H1 (cell line): ENCODE measurements around the gene RPP25L. TPM values are rescaled to one million over a fixed set of nuclear protein-coding genes. Genes with fewer than 3 reads are reported as not detected.

Source experiments
- CTCF ChIA-PET: fragments of 300-600 bp; sonication (Branson Sonifier 250); formaldehyde crosslinking; loops from one replicate; lab custom pipeline; 2021; ENCODE audit not compliant: partially characterized antibody; lab: Charles Lee
- POLR2A ChIA-PET: fragments of 300-600 bp; sonication (Branson Sonifier 250); formaldehyde crosslinking; loops from one replicate; lab custom pipeline; 2021; ENCODE audit warnings: inconsistent platforms; ENCODE audit not compliant: partially characterized antibody; lab: Charles Lee
- DNase-seq, 2 experiments: peaks; one replicate each; pipeline versions ENCODE4 v3.0.0 to v3.0.0-alpha.2; 2010 to 2022; ENCODE audit warnings: low spot score in 2 of 2, low read depth in 1 of 2, mixed read lengths in 1 of 2
- FAIRE-seq: peaks from 2 replicates; lab custom pipeline; 2011; peaks lifted over from hg19 to GRCh38; lab: Jason Lieb, UNC
- H2AFZ ChIP-seq: 2 replicates; pipeline ENCODE4 v1.8.1; 2012; ENCODE audit warnings: low read length, inconsistent platforms
- H2AK5ac ChIP-seq: 2 replicates; pipeline ENCODE4 v1.6.1; 2013; ENCODE audit warnings: low read depth, low read length
- H2BK120ac ChIP-seq: replicated peaks from 2 replicates; pipeline ENCODE3; 2013; ENCODE audit warnings: low read depth, low read length, inconsistent platforms
- H2BK12ac ChIP-seq: 2 replicates; pipeline ENCODE4 v1.6.1; 2013; ENCODE audit warnings: low read depth, low read length
- H2BK15ac ChIP-seq: 2 replicates; pipeline ENCODE4 v1.6.1; 2013; ENCODE audit warnings: low read length
- H2BK20ac ChIP-seq: 2 replicates; pipeline ENCODE4 v1.6.1; 2013; ENCODE audit warnings: low read length
- H2BK5ac ChIP-seq: 2 replicates; pipeline ENCODE4 v1.6.1; 2013; ENCODE audit warnings: low read depth, low read length
- H3K14ac ChIP-seq: 2 replicates; pipeline ENCODE4 v1.6.1; 2013; ENCODE audit warnings: inconsistent platforms; ENCODE audit not compliant: insufficient read length
- H3K18ac ChIP-seq: 2 replicates; pipeline ENCODE4 v1.6.1; 2013; ENCODE audit warnings: low read length; ENCODE audit errors: extremely low read depth
- H3K23ac ChIP-seq: 2 replicates; pipeline ENCODE4 v1.6.1; 2013; ENCODE audit warnings: inconsistent platforms; ENCODE audit not compliant: insufficient read length
- H3K23me2 ChIP-seq: 2 replicates; pipeline ENCODE4 v1.6.1; 2013; ENCODE audit warnings: low read depth, low read length
- H3K27ac ChIP-seq: 2 replicates; pipeline ENCODE4 v1.6.1; 2011; ENCODE audit warnings: low read depth, low read length, inconsistent platforms
- H3K27me3 ChIP-seq, 4 experiments: replicated peaks in 1 of 4; 1 replicate in 1 of 4; 2 replicates in 3 of 4; pipeline versions ENCODE4 v1.6.1 to v1.8.1; 2011 to 2013; ENCODE audit warnings: low read length in 3 of 4, mild to moderate bottlenecking in 3 of 4, inconsistent platforms in 2 of 4, mixed read lengths in 2 of 4, moderate library complexity in 1 of 4; ENCODE audit not compliant: control insufficient read depth in 3 of 4, insufficient read depth in 3 of 4; ENCODE audit errors: extremely low read depth in 1 of 4
- H3K36me3 ChIP-seq, 4 experiments: 2 replicates each; pipeline versions ENCODE4 v1.6.1 to v1.8.1; 2011 to 2013; ENCODE audit warnings: mild to moderate bottlenecking in 4 of 4, low read length in 3 of 4, moderate library complexity in 2 of 4, control low read depth in 1 of 4, inconsistent platforms in 1 of 4; ENCODE audit not compliant: insufficient read depth in 4 of 4, control insufficient read depth in 2 of 4
- H3K4ac ChIP-seq: replicated peaks from 2 replicates; pipeline ENCODE3; 2013; ENCODE audit warnings: low read length, low read depth, mixed read lengths, inconsistent platforms; ENCODE audit not compliant: insufficient read length
- H3K4me1 ChIP-seq, 4 experiments: replicated peaks in 1 of 4; 1 replicate in 1 of 4; 2 replicates in 3 of 4; pipeline versions ENCODE4 v1.6.1 to v1.8.1; 2011 to 2013; ENCODE audit warnings: low read length in 3 of 4, inconsistent platforms in 2 of 4, mixed read lengths in 1 of 4; ENCODE audit not compliant: insufficient read depth in 4 of 4, control insufficient read depth in 3 of 4
- H3K4me2 ChIP-seq, 2 experiments: 2 replicates each; pipeline versions ENCODE4 v1.6.1 to v1.8.1; 2011 to 2013; ENCODE audit warnings: low read depth in 2 of 2, low read length in 2 of 2, control low read depth in 1 of 2, inconsistent platforms in 1 of 2, mild to moderate bottlenecking in 1 of 2; ENCODE audit not compliant: insufficient read depth in 1 of 2
- H3K4me3 ChIP-seq, 4 experiments: fragments of 200-600, 300-600 bp in 1 of 4; sonication (generic), shearing (Covaris generic), sonication (Bioruptor Twin) in 1 of 4; 2 replicates each; pipeline versions ENCODE4 v1.5.1 to v1.8.1; 2011 to 2016; ENCODE audit warnings: low read length in 4 of 4, low read depth in 3 of 4, control low read depth in 2 of 4, inconsistent platforms in 2 of 4, mild to moderate bottlenecking in 2 of 4, mixed read lengths in 1 of 4, moderate library complexity in 1 of 4; ENCODE audit not compliant: insufficient read depth in 2 of 4; ENCODE audit errors: extremely low read depth in 1 of 4
- H3K56ac ChIP-seq: replicated peaks from 2 replicates; pipeline ENCODE3; 2013; ENCODE audit warnings: low read depth, mild to moderate bottlenecking, mixed read lengths, low read length, inconsistent platforms; ENCODE audit not compliant: insufficient read length
- H3K79me1 ChIP-seq: 2 replicates; pipeline ENCODE4 v1.6.1; 2013; ENCODE audit warnings: low read depth, low read length, control low read depth
- H3K79me2 ChIP-seq, 2 experiments: 2 replicates each; pipeline versions ENCODE4 v1.6.1 to v1.8.1; 2012 to 2013; ENCODE audit warnings: low read length in 2 of 2, mild to moderate bottlenecking in 2 of 2, inconsistent platforms in 1 of 2; ENCODE audit not compliant: insufficient read depth in 2 of 2, control insufficient read depth in 1 of 2
- H3K9ac ChIP-seq, 4 experiments: replicated peaks in 1 of 4; 1 replicate in 1 of 4; 2 replicates in 3 of 4; pipeline versions ENCODE4 v1.6.1 to v1.8.1; 2011 to 2013; ENCODE audit warnings: low read depth in 3 of 4, low read length in 3 of 4, control low read depth in 2 of 4, mild to moderate bottlenecking in 2 of 4, moderate library complexity in 2 of 4, inconsistent platforms in 1 of 4; ENCODE audit errors: extremely low read depth in 1 of 4
- H3K9me3 ChIP-seq, 2 experiments: 2 replicates each; pipeline versions ENCODE4 v1.6.1 to v1.8.1; 2012 to 2013; ENCODE audit warnings: mild to moderate bottlenecking in 2 of 2, moderate library complexity in 2 of 2, control low read depth in 1 of 2, inconsistent platforms in 1 of 2, low read depth in 1 of 2, low read length in 1 of 2, mixed read lengths in 1 of 2; ENCODE audit not compliant: insufficient read depth in 2 of 2
- H4K20me1 ChIP-seq, 2 experiments: replicated peaks in 1 of 2; 2 replicates each; pipeline versions ENCODE3 to v1.8.1; 2011 to 2013; ENCODE audit warnings: inconsistent platforms in 2 of 2, low read length in 2 of 2, mild to moderate bottlenecking in 1 of 2; ENCODE audit not compliant: insufficient read depth in 2 of 2, control insufficient read depth in 1 of 2
- H4K5ac ChIP-seq: 2 replicates; pipeline ENCODE4 v1.6.1; 2013; ENCODE audit warnings: low read length, low read depth, mixed read lengths, inconsistent platforms; ENCODE audit not compliant: insufficient read length
- H4K8ac ChIP-seq: 2 replicates; pipeline ENCODE4 v1.8.0; 2013; ENCODE audit warnings: mild to moderate bottlenecking, moderate library complexity, low read length, inconsistent platforms; ENCODE audit not compliant: insufficient read depth; ENCODE audit errors: extremely low read depth
- H4K91ac ChIP-seq: replicated peaks from 2 replicates; pipeline ENCODE3; 2013; ENCODE audit warnings: low read length, mixed read lengths, inconsistent platforms; ENCODE audit not compliant: insufficient read length
- CEBPB ChIP-seq: IDR thresholded peaks from 2 replicates; pipeline ENCODE4 v1.6.1; 2012; ENCODE audit warnings: low read depth, low read length
- CHD1 ChIP-seq: IDR thresholded peaks from 2 replicates; pipeline ENCODE4 v1.6.1; 2012; ENCODE audit warnings: low read depth, low read length, improper control_type of control experiment
- CTCF ChIP-seq, 3 experiments: IDR thresholded peaks; 1 replicate in 2 of 3; 2 replicates in 1 of 3; pipeline versions ENCODE4 v1.5.1 to v1.6.1; 2011; ENCODE audit warnings: low read length in 3 of 3, mild to moderate bottlenecking in 3 of 3, inconsistent platforms in 2 of 3, low read depth in 1 of 3, moderate library complexity in 1 of 3; ENCODE audit not compliant: insufficient read depth in 1 of 3; ENCODE audit errors: control extremely low read depth in 1 of 3
- JUND ChIP-seq: IDR thresholded peaks from 2 replicates; pipeline ENCODE4 v1.6.1; 2011; ENCODE audit warnings: mild to moderate bottlenecking, improper control_type of control experiment, low read length
- MAX ChIP-seq: IDR thresholded peaks from 2 replicates; pipeline ENCODE4 v1.6.1; 2012; ENCODE audit warnings: inconsistent platforms
- POLR2A ChIP-seq, 2 experiments: IDR thresholded peaks; 1 replicate in 1 of 2; 2 replicates in 1 of 2; pipeline ENCODE4 v1.6.1; 2011; ENCODE audit warnings: low read depth in 2 of 2, low read length in 2 of 2, mild to moderate bottlenecking in 2 of 2; ENCODE audit errors: control extremely low read depth in 1 of 2
- POU5F1 ChIP-seq: IDR thresholded peaks from 2 replicates; pipeline ENCODE4 v1.6.1; 2011; ENCODE audit warnings: low read depth, mild to moderate bottlenecking, low read length, moderate library complexity
- RBBP5 ChIP-seq: IDR thresholded peaks from 2 replicates; pipeline ENCODE4 v1.7.1; 2012; ENCODE audit warnings: low read depth, mild to moderate bottlenecking, inconsistent platforms, low read length, moderate library complexity, borderline replicate concordance
- SP4 ChIP-seq: IDR thresholded peaks from 2 replicates; pipeline ENCODE4 v1.6.1; 2012; ENCODE audit warnings: low read length, inconsistent platforms
- USF2 ChIP-seq: IDR thresholded peaks from 2 replicates; pipeline ENCODE4 v1.6.1; 2011; ENCODE audit warnings: low read length, improper control_type of control experiment
- WGBS, 2 experiments: shearing (Covaris generic) in 1 of 2; methylation state at CpG; one replicate each; pipeline versions ENCODE4 v1.1.6 to v1.1.7; 2013 to 2015; ENCODE audit warnings: low lambda C conversion rate in 2 of 2, mixed read lengths in 2 of 2, inconsistent platforms in 1 of 2, low coverage in 1 of 2, missing lambda C conversion rate in 1 of 2; ENCODE audit not compliant: insufficient replicate concordance in 2 of 2, insufficient coverage in 1 of 2, insufficient read length in 1 of 2; ENCODE audit errors: extremely low coverage in 1 of 2, missing lambda C conversion rate in 1 of 2; 5-methylcytosine and 5-hydroxymethylcytosine counted together
- polyA plus RNA-seq, 7 experiments: library from polyadenylated mRNA; depleted of rRNA in 3 of 7; stranded (reverse) in 5 of 7; unstranded in 2 of 7; fragments of >200 nt in 5 of 7; fragments of 200-250 nt in 2 of 7; gene quantifications; 1 replicate in 5 of 7; 2 replicates in 1 of 7; 4 replicates in 1 of 7; pipeline versions ENCODE4 v1.2.1 to v1.2.3, GENCODE V29; 2011 to 2013; ENCODE audit warnings: missing spikeins in 2 of 7, mixed read lengths in 2 of 7
- total RNA-seq: library from RNA; stranded (reverse); fragmentation: NEBNext Ultra II Directional; extraction: Animal tissue kit (Norgen Biotek cat#: 25700); gene quantifications from 2 replicates; pipeline ENCODE4 v1.2.1, GENCODE V29; 2021

The RPP25L gene
- total and polyA plus RNA-seq, 2 of the 8 experiments (the other 6 are each of a cell fraction or from before 2014, with no cell fraction given), result 21.6 to 75.0 TPM

- Histone ChIP-seq H2BK20ac (no peak overlapping the region), H3K9ac (no peak overlapping the region), H3K27ac (no peak overlapping the region), H2AK5ac (no peak overlapping the region), H2BK12ac (peak overlapping the region; percentile 60; the same call in 1 of the 2 replicates), H2BK5ac (no peak overlapping the region), H3K9me3 (peaks cover 0 to 4% of the 10 kb centered on the region in 2 experiments; a peak in 1 of 4 replicates), H3K23ac (no peak overlapping the region), H3K4ac (no peak overlapping the region), H3K56ac (no peak overlapping the region), H4K91ac (no peak overlapping the region), H3K27me3 (peaks cover 44 to 96% (median 87%) of the 10 kb centered on the region in 4 experiments), H3K23me2 (peaks cover 12% of the 10 kb centered on the region; the same call in 1 of the 2 replicates), H3K36me3 (no peaks in the 10 kb centered on the region), H3K4me3 (no peak overlapping the region), H3K14ac (no peak overlapping the region), H2BK15ac (no peak overlapping the region), H2AFZ (no peak overlapping the region), H3K18ac (no peak overlapping the region), H4K20me1 (peaks cover 6 to 9% of the 10 kb centered on the region in 2 experiments), H3K4me1 (peaks cover 4 to 36% (median 22%) of the 10 kb centered on the region in 4 experiments), H3K79me2 (no peaks in the 10 kb centered on the region), H2BK120ac (no peak overlapping the region), H4K5ac (no peak overlapping the region), H3K4me2 (no peak overlapping the region), H4K8ac (no peak overlapping the region), H3K79me1 (no peaks in the 10 kb centered on the region)
- POLR2A ChIA-PET, result interaction anchor here (0.8 to 1.3 kb wide), 4 partner anchors 10 to 26 kb away, joined by 3 to 5 read pairs (median 4); no protein-coding TSS in a partner anchor
- FAIRE-seq, result no peak
- 92% methylated on average over 5 of the region's 5 CpGs; no CpG with 5 or more reads in 1 of the 2 experiments for WGBS, 2 experiments
- no peak for DNase-seq
- CTCF ChIA-PET, result interaction anchor here (0.8 to 13.8 kb wide), 9 partner anchors 8 to 149 kb away, joined by 3 to 241 read pairs (median 4); no protein-coding TSS in a partner anchor
- TF ChIP-seq CHD1 (no peak), SP4 (no peak), CTCF (IDR thresholded peaks at IDR 0.05; ENCODE audit: control extremely low read depth in 1 of 3, insufficient read depth in 1 of 3, low read depth in 1 of 3, low read length in 3 of 3) (no peak), USF2 (no peak), POU5F1 (no peak), MAX (no peak), CEBPB (no peak), JUND (no peak), RBBP5 (no peak), POLR2A (IDR thresholded peaks at IDR 0.05; ENCODE audit: control extremely low read depth in 1 of 2, low read depth in 2 of 2, low read length in 2 of 2) (no peak)
These were observed 29.1 kb downstream of the RPP25L start for GRCh38 chr9:34582787-34583186.
